T-helper 22 cell (primary cell): ENCODE data around the gene AGAP5.
"Not testable (repeated sequence)": the region's sequence is repeated elsewhere in the genome, so short reads cannot be mapped to it uniquely, and the experiment has no call there.

Experiments used
- DNase-seq: peaks from one replicate; pipeline ENCODE4 v3.0.0-alpha.2; 2020; ENCODE audit warnings: low read depth

Gene AGAP5

GRCh38 chr10:73714483-73714882 lies 16.6 kb upstream of the AGAP5 start:
- DNase-seq: not testable (repeated sequence)

- DNase-seq: not testable (repeated sequence)
Measured at GRCh38 chr10:73713912-73714311, 16.0 kb upstream of the AGAP5 start.

GRCh38 chr10:73711683-73712082 lies 13.8 kb upstream of the AGAP5 start:
- DNase-seq: not testable (repeated sequence)

- DNase-seq: not testable (repeated sequence)
Measured at GRCh38 chr10:73708122-73708521, 10.2 kb upstream of the AGAP5 start.

GRCh38 chr10:73707628-73708027 lies 9.7 kb upstream of the AGAP5 start:
- DNase-seq: not testable (repeated sequence)

GRCh38 chr10:73706488-73706887 lies 8.6 kb upstream of the AGAP5 start:
- not testable (repeated sequence) for DNase-seq

- not testable (repeated sequence) for DNase-seq
Measured at GRCh38 chr10:73705506-73706072, 7.7 kb upstream of the AGAP5 start.

- not testable (repeated sequence) for DNase-seq
Measured at GRCh38 chr10:73703924-73704323, 6.0 kb upstream of the AGAP5 start.

- DNase-seq: not testable (repeated sequence)
Measured at GRCh38 chr10:73698819-73699218, 910 bp upstream of the AGAP5 start.

- not testable (repeated sequence) for DNase-seq
Measured at GRCh38 chr10:73695302-73695701, 2.6 kb downstream of the AGAP5 start.

- not testable (repeated sequence) for DNase-seq
Measured at GRCh38 chr10:73690755-73691154, 7.2 kb downstream of the AGAP5 start.

- DNase-seq: not testable (repeated sequence)
Measured at GRCh38 chr10:73689596-73689995, 8.3 kb downstream of the AGAP5 start.

- DNase-seq: not testable (repeated sequence)
Measured at GRCh38 chr10:73687641-73688040, 10.3 kb downstream of the AGAP5 start.

DNA sequence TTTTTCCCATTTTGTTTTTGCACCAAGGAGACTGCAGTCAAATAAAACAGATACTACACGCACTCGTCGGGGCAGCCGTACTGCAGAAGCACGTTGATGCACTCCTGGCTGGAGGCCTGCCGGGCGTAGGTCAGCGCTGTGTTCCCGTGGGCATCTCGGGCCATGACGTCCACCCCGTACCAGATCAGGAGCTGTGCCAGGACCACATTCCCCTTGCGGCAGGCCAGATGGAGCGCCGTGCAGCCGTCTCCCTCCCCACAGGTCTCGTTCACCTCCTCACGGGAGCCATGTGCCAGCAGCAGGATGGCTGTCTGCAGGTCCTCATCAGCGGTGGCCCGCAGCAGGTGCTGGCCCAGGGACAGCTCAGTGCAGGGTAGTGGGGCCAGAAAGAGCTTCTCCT lies 23.4 kb downstream of the AGAP5 start:
- not testable (repeated sequence) for DNase-seq

GRCh38 chr10:73668378-73668777 lies 29.5 kb downstream of the AGAP5 start:
- not testable (repeated sequence) for DNase-seq

GRCh38 chr10:73666153-73666809 lies 31.6 kb downstream of the AGAP5 start:
- not testable (repeated sequence) for DNase-seq

DNA sequence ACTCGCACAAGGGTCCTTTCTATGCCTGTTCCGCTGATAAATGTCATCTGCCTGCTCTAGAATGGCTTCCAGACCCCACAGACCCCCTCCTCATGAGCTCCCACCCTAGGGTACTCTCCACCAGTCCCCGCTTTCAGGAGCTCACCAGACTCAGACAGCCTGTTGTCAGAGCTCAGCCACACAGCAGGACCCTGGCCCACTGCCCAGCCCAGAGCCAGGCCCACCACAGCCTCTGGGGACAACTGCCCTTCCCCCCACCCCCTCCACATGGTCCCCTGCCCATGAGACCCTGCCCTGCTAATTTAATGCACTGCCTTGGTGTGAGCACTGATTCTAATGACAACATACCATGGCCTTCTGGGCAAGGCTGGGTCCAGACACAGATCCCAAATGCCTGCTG lies 32.3 kb downstream of the AGAP5 start:
- DNase-seq: not testable (repeated sequence)

DNA sequence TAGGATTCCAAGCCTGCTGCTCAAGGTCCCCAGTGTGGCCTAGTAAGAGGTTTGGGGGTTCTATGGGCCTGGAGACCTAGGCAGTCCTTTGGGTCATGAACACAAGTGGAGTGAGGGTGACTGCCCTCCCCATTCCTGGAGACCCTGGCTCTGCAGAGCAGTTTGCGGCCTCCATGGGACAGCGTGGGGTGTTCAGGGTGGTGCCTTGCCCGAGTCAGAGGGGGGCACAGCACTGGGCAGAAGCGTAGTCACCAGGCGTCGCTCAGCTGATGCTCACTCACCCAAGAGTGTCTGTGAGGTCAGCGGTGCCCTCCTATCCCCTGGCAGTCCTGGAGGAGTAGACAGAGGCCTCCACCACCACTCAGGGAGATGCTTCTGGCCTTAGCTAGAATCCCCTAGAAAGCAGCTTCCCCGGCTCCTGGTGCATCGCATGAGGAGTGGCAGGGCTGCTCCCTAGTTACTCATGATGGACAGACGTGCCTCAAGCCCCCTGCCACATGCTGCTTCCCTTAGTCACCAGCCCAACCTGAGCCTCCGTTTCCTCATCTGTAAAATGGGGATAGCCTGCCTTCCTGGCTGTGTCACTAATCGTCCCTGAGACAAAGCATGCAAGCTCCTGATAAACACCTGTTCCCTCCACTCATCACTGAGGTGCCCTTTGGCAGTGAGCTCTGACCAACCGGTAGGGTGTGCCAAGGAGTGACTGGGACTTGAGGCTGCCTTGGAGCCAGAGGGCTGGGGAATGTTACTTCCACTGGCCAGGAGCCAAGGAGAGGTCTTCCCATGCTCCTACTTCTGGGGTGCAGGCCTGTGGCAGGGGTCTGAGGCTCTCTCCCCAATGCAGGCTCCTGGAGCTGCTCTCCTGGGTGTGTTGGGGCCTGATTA lies 33.5 kb downstream of the AGAP5 start:
- DNase-seq: not testable (repeated sequence)

DNA sequence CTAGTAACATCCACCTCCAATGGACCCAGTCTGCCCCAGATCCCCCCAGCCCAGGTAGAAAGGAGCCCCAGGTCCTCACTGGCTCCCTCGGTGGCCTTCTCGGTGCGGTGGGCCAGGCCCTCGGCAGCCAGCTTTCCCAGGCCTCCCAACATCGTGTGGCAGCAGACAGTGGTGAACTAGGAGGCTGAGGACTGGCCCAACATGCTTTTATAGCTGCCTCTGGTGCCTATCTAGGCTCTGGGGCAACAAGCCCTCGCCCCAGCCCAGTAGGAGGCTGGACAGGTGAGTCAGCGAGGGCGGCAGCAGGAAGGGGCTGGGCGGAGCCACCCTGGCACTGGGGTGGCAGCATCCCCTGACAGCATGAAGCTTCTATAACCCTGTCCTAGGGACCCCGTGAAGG lies 34.3 kb downstream of the AGAP5 start:
- not testable (repeated sequence) for DNase-seq

DNA sequence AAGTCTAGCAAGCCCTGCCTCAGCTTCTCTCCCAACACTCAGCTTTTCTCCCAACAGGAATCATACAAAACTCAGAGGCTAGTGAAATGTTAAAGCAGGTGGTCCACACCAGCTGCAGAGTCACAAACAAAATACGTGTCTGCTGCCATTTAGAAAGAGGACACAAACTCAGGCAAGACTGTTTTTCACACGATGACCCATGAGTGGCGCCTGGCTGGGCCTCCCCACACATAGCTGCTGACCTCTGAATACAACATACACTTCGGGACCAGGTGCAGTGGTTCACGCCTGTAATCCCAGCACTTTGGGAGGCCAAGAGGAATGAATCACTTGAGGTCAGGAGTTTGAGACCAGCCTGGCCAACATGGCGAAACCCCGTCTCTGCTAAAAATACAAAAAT lies 35.2 kb downstream of the AGAP5 start:
- not testable (repeated sequence) for DNase-seq

- no peak for DNase-seq
Measured at GRCh38 chr10:73655990-73656298, 42.0 kb downstream of the AGAP5 start, which contains the start of gene SYNPO2L. TSS of gene SYNPO2L (minus strand) at chr10:73656029. CDS start at chr10:73655922, 107 bp downstream.

DNA sequence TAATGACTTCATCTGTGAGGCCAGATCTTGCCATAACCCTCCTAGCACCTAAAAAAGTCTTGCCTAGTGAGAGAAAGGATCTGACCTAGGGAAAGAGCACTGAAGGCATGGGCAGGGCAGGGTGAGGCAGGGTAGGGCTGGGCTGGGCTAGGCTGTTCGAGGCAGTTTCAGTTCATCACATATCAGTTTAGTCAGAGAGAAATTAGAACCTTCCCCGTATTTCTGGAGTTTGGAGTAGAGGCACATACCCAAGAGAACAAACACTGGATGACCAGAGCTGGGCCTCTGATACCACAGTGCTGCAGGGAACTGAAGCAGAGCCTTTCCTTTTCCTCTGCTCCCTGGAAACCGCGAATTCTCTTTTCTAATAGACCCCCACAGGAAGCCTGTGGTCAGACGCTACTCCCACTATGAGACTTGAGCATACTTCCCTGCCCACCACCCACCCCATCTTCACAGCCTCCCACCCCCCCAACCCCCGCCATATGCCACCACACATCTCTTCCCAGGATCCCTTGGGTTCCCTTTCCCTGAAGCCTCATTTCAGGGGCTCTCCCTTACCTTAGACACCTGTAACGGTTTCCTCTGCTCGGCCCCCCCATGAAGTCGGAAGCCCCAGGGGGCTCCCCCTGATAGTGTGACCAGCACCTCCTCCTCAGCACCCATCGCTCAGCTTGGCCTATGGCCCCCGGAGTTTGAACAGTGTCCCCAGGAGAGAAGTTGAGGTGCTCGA lies 42.5 kb downstream of the AGAP5 start:
- DNase-seq: no peak
